Hair follicular keratinocyte (primary cell): ENCODE measurements around the gene OR2F1. TPM values are rescaled to one million over a fixed set of nuclear protein-coding genes. Genes with fewer than 3 reads are reported as not detected.

ENCODE experiments used
- total RNA-seq: library from RNA; depleted of rRNA; stranded (reverse); fragments of >200 nt; gene quantifications from 2 replicates; pipeline ENCODE4 v1.2.3, GENCODE V29; 2015

Gene OR2F1
- not detected in 2 replicates for total RNA-seq

GRCh38 chr7:143954544-143954943 is at the start of gene OR2F1:
Gene OR2F1 (plus strand): TSS chr7:143954844. CDS start chr7:143959971, 5,127 bp downstream.

GRCh38 chr7:143934526-143935325 is 19.9 kb upstream of the OR2F1 start, which contains the start of gene OR2F2:
Gene OR2F2 (plus strand): TSS chr7:143935233. CDS start chr7:143935233, 0 bp downstream.

GRCh38 chr7:144000020-144000419 is 45.4 kb downstream of the OR2F1 start, which contains the start of gene OR6B1:
Gene OR6B1 (plus strand): TSS chr7:144000320. CDS start chr7:144003997, 3,677 bp downstream.

Other genes starting within 250 kb of the OR2F1 start
- gene CTAGE6, start 197.1 kb upstream of the OR2F1 start, total RNA-seq: not detected in 2 replicates
- 25.6 and 31.2 TPM in 2 replicates for gene TCAF1, start 52.7 kb upstream of the OR2F1 start, total RNA-seq
- not detected in 2 replicates for gene OR2F2, start 19.6 kb upstream of the OR2F1 start, total RNA-seq
- not detected in 2 replicates for gene OR6B1, start 45.5 kb downstream of the OR2F1 start, total RNA-seq
- gene OR2A5, start 94.1 kb downstream of the OR2F1 start, total RNA-seq: not detected in 2 replicates
- gene OR2A25, start 115.0 kb downstream of the OR2F1 start, total RNA-seq: not detected in 2 replicates
- gene OR2A12, start 131.4 kb downstream of the OR2F1 start, total RNA-seq: not detected in 2 replicates
- gene OR2A2, start 154.7 kb downstream of the OR2F1 start, total RNA-seq: not detected in 2 replicates
- not detected in 2 replicates for gene OR2A14, start 168.3 kb downstream of the OR2F1 start, total RNA-seq
- gene CTAGE4, start 228.6 kb downstream of the OR2F1 start, total RNA-seq: 0.46 and 1.0 TPM in 2 replicates
- gene ARHGEF35, start 241.0 kb downstream of the OR2F1 start, total RNA-seq: 7.5 and 11.0 TPM in 2 replicates